CMK (cell line): Measurements from ENCODE around the gene CENPN.

ENCODE experiments used
- DNase-seq: peaks from one replicate; pipeline ENCODE4 v3.0.0-alpha.2; 2010; ENCODE audit warnings: low read depth

CENPN gene

GRCh38 chr16:80991792-80992430 lies 15.1 kb upstream of the CENPN start:
- no peak for DNase-seq

GRCh38 chr16:80992676-80993293 lies 14.2 kb upstream of the CENPN start:
- no peak for DNase-seq

- no peak for DNase-seq
Observed at GRCh38 chr16:80993307-80993706, 13.7 kb upstream of the CENPN start.

GRCh38 chr16:80993834-80994233 lies 13.2 kb upstream of the CENPN start:
- DNase-seq, result no peak

GRCh38 chr16:80994451-80994850 lies 12.6 kb upstream of the CENPN start:
- no peak for DNase-seq

GRCh38 chr16:80996688-80997138 lies 10.3 kb upstream of the CENPN start:
- DNase-seq, result no peak

GRCh38 chr16:80997139-80997798 lies 9.7 kb upstream of the CENPN start:
- no peak for DNase-seq

- DNase-seq, result no peak
Observed at GRCh38 chr16:80997964-80998620, 8.9 kb upstream of the CENPN start.

GRCh38 chr16:81000873-81001272 lies 6.1 kb upstream of the CENPN start:
- no peak for DNase-seq

- DNase-seq, result no peak
Observed at GRCh38 chr16:81001330-81001729, 5.7 kb upstream of the CENPN start.

- no peak for DNase-seq
Observed at GRCh38 chr16:81003064-81003463, 4.0 kb upstream of the CENPN start.

- no peak for DNase-seq
Observed at GRCh38 chr16:81003610-81004460, 3.2 kb upstream of the CENPN start.

GRCh38 chr16:81004646-81005353 lies 2.2 kb upstream of the CENPN start:
- DNase-seq, result no peak

GRCh38 chr16:81005610-81006161 lies 1.3 kb upstream of the CENPN start:
- DNase-seq, result no peak

- DNase-seq, result no peak
Observed at GRCh38 chr16:81006211-81006812, 702 bp upstream of the CENPN start.

GRCh38 chr16:81008505-81008789 lies 1.4 kb downstream of the CENPN start:
- no peak for DNase-seq

GRCh38 chr16:81012974-81013373 lies 6.0 kb downstream of the CENPN start:
- no peak for DNase-seq

GRCh38 chr16:81014672-81015071 lies 7.7 kb downstream of the CENPN start:
- no peak for DNase-seq

- no peak for DNase-seq
Observed at GRCh38 chr16:81018496-81018895, 11.5 kb downstream of the CENPN start.

- DNase-seq, result no peak
Observed at GRCh38 chr16:81026429-81026828, 19.4 kb downstream of the CENPN start.
